ENCODE data around the gene POU2AF1. TPM values are rescaled to one million over a fixed set of nuclear protein-coding genes. Genes with fewer than 3 reads are reported as not detected.

POU2AF1 gene
- total RNA-seq, 4 donors from 2014 or later = 0.69 to 2.2 (median 1.9) TPM; not detected in 1

- DNase-seq (ENCODE audit: low spot score) (no peak), ATAC-seq (ENCODE audit: low FRiP score) (no peak)
- TF ChIP-seq CTCF (IDR thresholded peaks at IDR 0.05) = no peak
Observed at GRCh38 chr11:111336062-111336461, 43.0 kb downstream of the POU2AF1 start.

- ATAC-seq (ENCODE audit: low FRiP score) = no peak
- no peak for DNase-seq (ENCODE audit: low spot score)
- no peak for TF ChIP-seq CTCF (IDR thresholded peaks at IDR 0.05)
Observed at GRCh38 chr11:111335549-111335948, 43.5 kb downstream of the POU2AF1 start.

- DNase-seq (ENCODE audit: low spot score) (no peak), ATAC-seq (ENCODE audit: low FRiP score) (no peak)
- TF ChIP-seq CTCF (IDR thresholded peaks at IDR 0.05) = no peak
Observed at GRCh38 chr11:111334532-111335502, 44.3 kb downstream of the POU2AF1 start.

GRCh38 chr11:111331711-111332479, 47.2 kb downstream of the POU2AF1 start:
- ATAC-seq (ENCODE audit: low FRiP score) (peak; percentile 50), DNase-seq (ENCODE audit: low spot score) (no peak)
- TF ChIP-seq CTCF (IDR thresholded peaks at IDR 0.05) = no peak

GRCh38 chr11:111330234-111330893, 48.7 kb downstream of the POU2AF1 start:
- ATAC-seq (ENCODE audit: low FRiP score) = no peak
- no peak for TF ChIP-seq CTCF (IDR thresholded peaks at IDR 0.05)
- DNase-seq (ENCODE audit: low spot score) = no peak

- no peak for TF ChIP-seq CTCF (IDR thresholded peaks at IDR 0.05)
- ATAC-seq (ENCODE audit: low FRiP score) (peak; percentile 47), DNase-seq (ENCODE audit: low spot score) (no peak)
Observed at GRCh38 chr11:111329306-111330204, 49.5 kb downstream of the POU2AF1 start.

All from omental fat pad (tissue), 4 donors.